IMR-90 (cell line): ENCODE measurements around the gene KAZN. TPM values are rescaled to one million over a fixed set of nuclear protein-coding genes. Genes with fewer than 3 reads are reported as not detected.

Source experiments
- ATAC-seq: fragments of 200-7000 bp; cut with Tn5 transposase; 2 replicates; pipeline ENCODE4 v1.9.1; 2020; ENCODE audit warnings: low read depth, mild to moderate bottlenecking, moderate library complexity
- BruUV-seq: library from RNA; stranded (reverse); fragments of 400-500 nt; replicated peaks from 2 replicates; lab custom pipeline; 2021; lab: Mats Ljungman, UMichigan
- CTCF ChIA-PET: fragments of 300-600 bp; formaldehyde crosslinking; extraction: SDS; loops from one replicate; lab custom pipeline; 2021; ENCODE audit warnings: antibody characterized with exemption; lab: Yijun Ruan, JAX
- POLR2A ChIA-PET: fragments of 300-600 bp; sonication (Branson Sonifier 250); formaldehyde crosslinking; loops from one replicate; lab custom pipeline; 2022; ENCODE audit warnings: antibody characterized with exemption; ENCODE audit not compliant: unreplicated experiment; lab: Charles Lee
- DNase-seq: peaks from one replicate; pipeline ENCODE4 v3.0.0; 2013
- H2AFZ ChIP-seq: replicated peaks from 2 replicates; pipeline ENCODE3; 2013; ENCODE audit warnings: low read length, mild to moderate bottlenecking; ENCODE audit not compliant: poor library complexity
- H2AK5ac ChIP-seq: 2 replicates; pipeline ENCODE4 v1.6.1; 2013; ENCODE audit warnings: low read depth, low read length, inconsistent platforms
- H2AK9ac ChIP-seq: replicated peaks from 2 replicates; pipeline ENCODE3; 2013; ENCODE audit warnings: mild to moderate bottlenecking, low read depth, low read length, moderate library complexity; ENCODE audit not compliant: poor library complexity
- H2BK120ac ChIP-seq: 2 replicates; pipeline ENCODE4 v1.6.1; 2013; ENCODE audit warnings: low read depth, low read length, inconsistent platforms
- H2BK15ac ChIP-seq: 3 replicates; pipeline ENCODE4 v1.6.1; 2013; ENCODE audit warnings: low read depth, low read length, inconsistent platforms
- H2BK20ac ChIP-seq: 2 replicates; pipeline ENCODE4 v1.6.1; 2013; ENCODE audit warnings: low read depth, mild to moderate bottlenecking, inconsistent platforms, low read length, moderate library complexity
- H2BK5ac ChIP-seq: 2 replicates; pipeline ENCODE4 v1.6.1; 2013; ENCODE audit warnings: mild to moderate bottlenecking, low read depth, low read length, inconsistent platforms; ENCODE audit not compliant: poor library complexity, severe bottlenecking
- H3K14ac ChIP-seq: replicated peaks from 2 replicates; pipeline ENCODE4 v1.6.1; 2013; ENCODE audit warnings: low read depth, low read length, inconsistent platforms
- H3K18ac ChIP-seq: 2 replicates; pipeline ENCODE4 v1.6.1; 2013; ENCODE audit warnings: low read depth, low read length, control low read depth
- H3K23ac ChIP-seq: 2 replicates; pipeline ENCODE4 v1.6.1; 2013; ENCODE audit warnings: low read depth, low read length, inconsistent platforms
- H3K27ac ChIP-seq: 2 replicates; pipeline ENCODE4 v1.5.1; 2013; ENCODE audit warnings: mild to moderate bottlenecking, control low read depth, low read length; ENCODE audit not compliant: insufficient read depth
- H3K27me3 ChIP-seq: 2 replicates; pipeline ENCODE4 v1.6.1; 2013; ENCODE audit warnings: low read length; ENCODE audit not compliant: control insufficient read depth, insufficient read depth
- H3K36me3 ChIP-seq: 2 replicates; pipeline ENCODE4 v1.6.1; 2013; ENCODE audit warnings: low read length, mixed read lengths; ENCODE audit not compliant: control insufficient read depth, insufficient read depth
- H3K4ac ChIP-seq: 2 replicates; pipeline ENCODE4 v1.6.1; 2013; ENCODE audit warnings: low read depth, low read length, inconsistent platforms
- H3K4me1 ChIP-seq: 2 replicates; pipeline ENCODE4 v1.6.1; 2013; ENCODE audit warnings: low read length, mixed read lengths; ENCODE audit not compliant: control insufficient read depth, insufficient read depth
- H3K4me2 ChIP-seq: 2 replicates; pipeline ENCODE4 v1.6.1; 2013; ENCODE audit warnings: low read depth, mild to moderate bottlenecking, control low read depth, low read length, moderate library complexity
- H3K4me3 ChIP-seq: 2 replicates; pipeline ENCODE4 v1.5.1; 2013; ENCODE audit warnings: low read depth, mild to moderate bottlenecking, control low read depth, low read length, moderate library complexity; ENCODE audit not compliant: insufficient read depth
- H3K56ac ChIP-seq: 2 replicates; pipeline ENCODE4 v1.6.1; 2013; ENCODE audit warnings: low read length, inconsistent platforms; ENCODE audit not compliant: insufficient read depth; ENCODE audit errors: extremely low read depth
- H3K79me1 ChIP-seq, 2 experiments: 2 replicates each; pipeline ENCODE4 v1.6.1; 2013; ENCODE audit warnings: low read length in 2 of 2, inconsistent platforms in 1 of 2, low read depth in 1 of 2
- H3K9ac ChIP-seq: 2 replicates; pipeline ENCODE4 v1.6.1; 2013; ENCODE audit warnings: low read depth, low read length, control low read depth
- H3K9me1 ChIP-seq: 2 replicates; pipeline ENCODE4 v1.6.1; 2013; ENCODE audit warnings: low read length, inconsistent platforms; ENCODE audit not compliant: insufficient read depth
- H3K9me3 ChIP-seq: 2 replicates; pipeline ENCODE4 v1.6.1; 2013; ENCODE audit warnings: low read length; ENCODE audit not compliant: control insufficient read depth, insufficient read depth
- H4K20me1 ChIP-seq: 2 replicates; pipeline ENCODE4 v1.6.1; 2013; ENCODE audit warnings: low read length, inconsistent platforms; ENCODE audit not compliant: insufficient read depth
- H4K5ac ChIP-seq: 2 replicates; pipeline ENCODE4 v1.6.1; 2013; ENCODE audit warnings: mild to moderate bottlenecking, low read depth, low read length, control low read depth
- H4K8ac ChIP-seq, 2 experiments: 2 replicates each; pipeline ENCODE4 v1.6.1; 2013; ENCODE audit warnings: low read depth in 2 of 2, low read length in 2 of 2, control low read depth in 1 of 2, inconsistent platforms in 1 of 2
- H4K91ac ChIP-seq: 2 replicates; pipeline ENCODE4 v1.6.1; 2013; ENCODE audit warnings: low read depth, low read length, inconsistent platforms; ENCODE audit not compliant: insufficient read depth
- CHD1 ChIP-seq: IDR thresholded peaks from 2 replicates; pipeline ENCODE4 v1.6.1; 2012; ENCODE audit warnings: low read depth, low read length, improper control_type of control experiment
- ELK1 ChIP-seq: fragments of 150-350 bp; IDR thresholded peaks from 2 replicates; pipeline ENCODE4 v1.6.1; 2016; ENCODE audit warnings: low read depth, mild to moderate bottlenecking, low read length, moderate library complexity, borderline replicate concordance
- MAZ ChIP-seq: IDR thresholded peaks from 2 replicates; pipeline ENCODE4 v1.6.1; 2012; ENCODE audit warnings: low read depth, mild to moderate bottlenecking, low read length, improper control_type of control experiment, moderate library complexity, borderline replicate concordance
- NFE2L2 ChIP-seq: fragments of 150-350 bp; IDR thresholded peaks from 2 replicates; pipeline ENCODE4 v1.6.1; 2016; ENCODE audit warnings: low read depth, mild to moderate bottlenecking, low read length
- RFX5 ChIP-seq: IDR thresholded peaks from 2 replicates; pipeline ENCODE4 v1.8.0; 2012; ENCODE audit warnings: low read depth, mild to moderate bottlenecking, low read length, moderate library complexity
- WGBS, 2 experiments: methylation state at CpG; one replicate each; pipeline versions ENCODE4 v1.1.5 to v1.1.7; 2013; ENCODE audit warnings: missing lambda C conversion rate in 2 of 2; ENCODE audit not compliant: insufficient read length in 1 of 2; ENCODE audit errors: extremely low coverage in 2 of 2; 5-methylcytosine and 5-hydroxymethylcytosine counted together
- dilution Hi-C: fragments of 300-500 bp; cut with HindIII; formaldehyde crosslinking; loops from one replicate; pipeline ENCODE4 v1.14.3; 2018; ENCODE audit warnings: low sequenced_read_pairs; ENCODE audit not compliant: unreplicated experiment
- in situ Hi-C: fragments of 300-500 bp; cut with MboI; formaldehyde crosslinking; loops from 3 replicates; pipeline ENCODE4 v1.14.3; 2019; ENCODE audit warnings: low sequenced_read_pairs, inconsistent platforms, mixed read lengths
- intact Hi-C: fragments of 100-400 bp; cut with micrococcal nuclease; formaldehyde crosslinking; loops from 2 replicates; pipeline ENCODE4 v1.10.0; 2022
- polyA plus RNA-seq, 3 experiments: library from polyadenylated mRNA; depleted of rRNA; stranded (reverse); fragments of >200 nt; gene quantifications; 2 replicates each; pipeline ENCODE4 v1.2.3, GENCODE V29; 2012; ENCODE audit warnings: low replicate concordance in 1 of 3
- total RNA-seq: library from RNA; depleted of rRNA; stranded (reverse); fragments of >200 nt; gene quantifications from 2 replicates; pipeline ENCODE4 v1.2.3, GENCODE V29; 2012

Gene KAZN
- total and polyA plus RNA-seq, 2 of the 4 experiments (the other 2 are of a cell fraction): 5.2 to 10.5 TPM

- Histone ChIP-seq H3K4me2 (no peak overlapping the region), H3K9ac (no peak overlapping the region), H3K9me1 (peaks cover 14% of the 10 kb centered on the region; the same call in 1 of the 2 replicates), H3K14ac (peak overlapping the region; percentile 52; the same call in 1 of the 2 replicates), H2AK5ac (0 out of 2 replicates have a peak overlapping the region, but pooled peaks have one; percentile 24), H3K18ac (no peak overlapping the region), H3K79me1 (peaks cover 30 to 52% of the 10 kb centered on the region in 2 experiments), H3K4me1 (peaks cover 21% of the 10 kb centered on the region), H4K20me1 (peaks cover 41% of the 10 kb centered on the region), H3K56ac (no peak overlapping the region), H2BK5ac (no peak overlapping the region), H4K91ac (no peak overlapping the region), H2AFZ (peak overlapping the region; percentile 54), H3K23ac (no peak overlapping the region), H3K36me3 (peaks cover 1% of the 10 kb centered on the region; the same call in 1 of the 2 replicates), H3K27ac (no peak overlapping the region), H3K27me3 (no peaks in the 10 kb centered on the region), H4K8ac (no peak overlapping the region), H4K5ac (no peak overlapping the region), H2BK15ac (no peak overlapping the region), H3K9me3 (no peaks in the 10 kb centered on the region), H2AK9ac (peak overlapping the region; percentile 45), H2BK20ac (no peak overlapping the region), H2BK120ac (no peak overlapping the region), H3K4me3 (no peak overlapping the region), H3K4ac (peak overlapping the region; percentile 22)
- ATAC-seq: no peak
- peak; percentile 34 for DNase-seq
- ChIA-PET CTCF (interaction anchor here (1.4 kb wide), 1 partner anchor 116 kb away, joined by 3 read pairs; no protein-coding TSS in a partner anchor), POLR2A (no interaction called here)
- intact Hi-C loops (no loop called here), in situ Hi-C loops (loop anchor here (5.0 kb wide), 1 partner anchor 49 kb away; no protein-coding TSS in a partner anchor), dilution Hi-C loops (no loop called here)
- BruUV-seq: no TSS peak
- TF ChIP-seq RFX5: no peak
- TF ChIP-seq CHD1: no peak
- TF ChIP-seq ELK1: no peak
- no peak for TF ChIP-seq MAZ
- no peak for TF ChIP-seq NFE2L2
- 100% methylated on average over 1 of the region's 8 CpGs; no CpG with 5 or more reads in 1 of the 2 experiments for WGBS, 2 experiments
Measured at GRCh38 chr1:15031251-15031933, 432.9 kb downstream of the KAZN start.
